IMR-90 (cell line): ENCODE measurements around the gene AP2B1. TPM values are rescaled to one million over a fixed set of nuclear protein-coding genes. Genes with fewer than 3 reads are reported as not detected.

Experiments
- ATAC-seq: fragments of 200-7000 bp; cut with Tn5 transposase; 2 replicates; pipeline ENCODE4 v1.9.1; 2020; ENCODE audit warnings: low read depth, mild to moderate bottlenecking, moderate library complexity
- BruUV-seq: library from RNA; stranded (reverse); fragments of 400-500 nt; replicated peaks from 2 replicates; lab custom pipeline; 2021; lab: Mats Ljungman, UMichigan
- CTCF ChIA-PET: fragments of 300-600 bp; formaldehyde crosslinking; extraction: SDS; loops from one replicate; lab custom pipeline; 2021; ENCODE audit warnings: antibody characterized with exemption; lab: Yijun Ruan, JAX
- POLR2A ChIA-PET: fragments of 300-600 bp; sonication (Branson Sonifier 250); formaldehyde crosslinking; loops from one replicate; lab custom pipeline; 2022; ENCODE audit warnings: antibody characterized with exemption; ENCODE audit not compliant: unreplicated experiment; lab: Charles Lee
- DNase-seq: peaks from one replicate; pipeline ENCODE4 v3.0.0; 2013
- H2AFZ ChIP-seq: replicated peaks from 2 replicates; pipeline ENCODE3; 2013; ENCODE audit warnings: low read length, mild to moderate bottlenecking; ENCODE audit not compliant: poor library complexity
- H2AK5ac ChIP-seq: 2 replicates; pipeline ENCODE4 v1.6.1; 2013; ENCODE audit warnings: low read depth, low read length, inconsistent platforms
- H2AK9ac ChIP-seq: replicated peaks from 2 replicates; pipeline ENCODE3; 2013; ENCODE audit warnings: mild to moderate bottlenecking, low read depth, low read length, moderate library complexity; ENCODE audit not compliant: poor library complexity
- H2BK120ac ChIP-seq: 2 replicates; pipeline ENCODE4 v1.6.1; 2013; ENCODE audit warnings: low read depth, low read length, inconsistent platforms
- H2BK15ac ChIP-seq: 3 replicates; pipeline ENCODE4 v1.6.1; 2013; ENCODE audit warnings: low read depth, low read length, inconsistent platforms
- H2BK20ac ChIP-seq: 2 replicates; pipeline ENCODE4 v1.6.1; 2013; ENCODE audit warnings: low read depth, mild to moderate bottlenecking, inconsistent platforms, low read length, moderate library complexity
- H2BK5ac ChIP-seq: 2 replicates; pipeline ENCODE4 v1.6.1; 2013; ENCODE audit warnings: mild to moderate bottlenecking, low read depth, low read length, inconsistent platforms; ENCODE audit not compliant: poor library complexity, severe bottlenecking
- H3K14ac ChIP-seq: replicated peaks from 2 replicates; pipeline ENCODE4 v1.6.1; 2013; ENCODE audit warnings: low read depth, low read length, inconsistent platforms
- H3K18ac ChIP-seq: 2 replicates; pipeline ENCODE4 v1.6.1; 2013; ENCODE audit warnings: low read depth, low read length, control low read depth
- H3K23ac ChIP-seq: 2 replicates; pipeline ENCODE4 v1.6.1; 2013; ENCODE audit warnings: low read depth, low read length, inconsistent platforms
- H3K27ac ChIP-seq: 2 replicates; pipeline ENCODE4 v1.5.1; 2013; ENCODE audit warnings: mild to moderate bottlenecking, control low read depth, low read length; ENCODE audit not compliant: insufficient read depth
- H3K27me3 ChIP-seq: 2 replicates; pipeline ENCODE4 v1.6.1; 2013; ENCODE audit warnings: low read length; ENCODE audit not compliant: control insufficient read depth, insufficient read depth
- H3K36me3 ChIP-seq: 2 replicates; pipeline ENCODE4 v1.6.1; 2013; ENCODE audit warnings: low read length, mixed read lengths; ENCODE audit not compliant: control insufficient read depth, insufficient read depth
- H3K4ac ChIP-seq: 2 replicates; pipeline ENCODE4 v1.6.1; 2013; ENCODE audit warnings: low read depth, low read length, inconsistent platforms
- H3K4me1 ChIP-seq: 2 replicates; pipeline ENCODE4 v1.6.1; 2013; ENCODE audit warnings: low read length, mixed read lengths; ENCODE audit not compliant: control insufficient read depth, insufficient read depth
- H3K4me2 ChIP-seq: 2 replicates; pipeline ENCODE4 v1.6.1; 2013; ENCODE audit warnings: low read depth, mild to moderate bottlenecking, control low read depth, low read length, moderate library complexity
- H3K4me3 ChIP-seq: 2 replicates; pipeline ENCODE4 v1.5.1; 2013; ENCODE audit warnings: low read depth, mild to moderate bottlenecking, control low read depth, low read length, moderate library complexity; ENCODE audit not compliant: insufficient read depth
- H3K56ac ChIP-seq: 2 replicates; pipeline ENCODE4 v1.6.1; 2013; ENCODE audit warnings: low read length, inconsistent platforms; ENCODE audit not compliant: insufficient read depth; ENCODE audit errors: extremely low read depth
- H3K79me1 ChIP-seq, 2 experiments: 2 replicates each; pipeline ENCODE4 v1.6.1; 2013; ENCODE audit warnings: low read length in 2 of 2, inconsistent platforms in 1 of 2, low read depth in 1 of 2
- H3K9ac ChIP-seq: 2 replicates; pipeline ENCODE4 v1.6.1; 2013; ENCODE audit warnings: low read depth, low read length, control low read depth
- H3K9me1 ChIP-seq: 2 replicates; pipeline ENCODE4 v1.6.1; 2013; ENCODE audit warnings: low read length, inconsistent platforms; ENCODE audit not compliant: insufficient read depth
- H3K9me3 ChIP-seq: 2 replicates; pipeline ENCODE4 v1.6.1; 2013; ENCODE audit warnings: low read length; ENCODE audit not compliant: control insufficient read depth, insufficient read depth
- H4K20me1 ChIP-seq: 2 replicates; pipeline ENCODE4 v1.6.1; 2013; ENCODE audit warnings: low read length, inconsistent platforms; ENCODE audit not compliant: insufficient read depth
- H4K5ac ChIP-seq: 2 replicates; pipeline ENCODE4 v1.6.1; 2013; ENCODE audit warnings: mild to moderate bottlenecking, low read depth, low read length, control low read depth
- H4K8ac ChIP-seq, 2 experiments: 2 replicates each; pipeline ENCODE4 v1.6.1; 2013; ENCODE audit warnings: low read depth in 2 of 2, low read length in 2 of 2, control low read depth in 1 of 2, inconsistent platforms in 1 of 2
- H4K91ac ChIP-seq: 2 replicates; pipeline ENCODE4 v1.6.1; 2013; ENCODE audit warnings: low read depth, low read length, inconsistent platforms; ENCODE audit not compliant: insufficient read depth
- CEBPB ChIP-seq: IDR thresholded peaks from 2 replicates; pipeline ENCODE4 v1.6.1; 2012; ENCODE audit warnings: low read depth, low read length, improper control_type of control experiment
- FOS ChIP-seq: fragments of 150-350 bp; IDR thresholded peaks from 2 replicates; pipeline ENCODE4 v1.6.1; 2016; ENCODE audit warnings: low read depth, low read length
- USF2 ChIP-seq: fragments of 150-350 bp; IDR thresholded peaks from 2 replicates; pipeline ENCODE4 v1.6.1; 2017; ENCODE audit warnings: mild to moderate bottlenecking, antibody characterized with exemption, low read length, low read depth
- WGBS, 2 experiments: methylation state at CpG; one replicate each; pipeline versions ENCODE4 v1.1.5 to v1.1.7; 2013; ENCODE audit warnings: missing lambda C conversion rate in 2 of 2; ENCODE audit not compliant: insufficient read length in 1 of 2; ENCODE audit errors: extremely low coverage in 2 of 2; 5-methylcytosine and 5-hydroxymethylcytosine counted together
- dilution Hi-C: fragments of 300-500 bp; cut with HindIII; formaldehyde crosslinking; loops from one replicate; pipeline ENCODE4 v1.14.3; 2018; ENCODE audit warnings: low sequenced_read_pairs; ENCODE audit not compliant: unreplicated experiment
- in situ Hi-C: fragments of 300-500 bp; cut with MboI; formaldehyde crosslinking; loops from 3 replicates; pipeline ENCODE4 v1.14.3; 2019; ENCODE audit warnings: low sequenced_read_pairs, inconsistent platforms, mixed read lengths
- intact Hi-C: fragments of 100-400 bp; cut with micrococcal nuclease; formaldehyde crosslinking; loops from 2 replicates; pipeline ENCODE4 v1.10.0; 2022
- polyA plus RNA-seq, 3 experiments: library from polyadenylated mRNA; depleted of rRNA; stranded (reverse); fragments of >200 nt; gene quantifications; 2 replicates each; pipeline ENCODE4 v1.2.3, GENCODE V29; 2012; ENCODE audit warnings: low replicate concordance in 1 of 3
- total RNA-seq: library from RNA; depleted of rRNA; stranded (reverse); fragments of >200 nt; gene quantifications from 2 replicates; pipeline ENCODE4 v1.2.3, GENCODE V29; 2012

The AP2B1 gene
- total and polyA plus RNA-seq, 2 of the 4 experiments (the other 2 are of a cell fraction) = 102 to 125 TPM

- H3K9me3 ChIP-seq = no peaks in the 10 kb centered on the region
- H3K4me2 ChIP-seq = no peak overlapping the region
- no peak overlapping the region for H3K4me3 ChIP-seq
- no peak overlapping the region for H2BK20ac ChIP-seq
- H3K79me1 ChIP-seq = no peaks in the 10 kb centered on the region
- DNase-seq (no peak), ATAC-seq (no peak)
- no peak overlapping the region for H2AK5ac ChIP-seq
- H3K14ac ChIP-seq = no peak overlapping the region
- dilution Hi-C loops = no loop called here
- no peak overlapping the region for H3K23ac ChIP-seq
- peak overlapping the region; percentile 26 for H2AK9ac ChIP-seq
- no peak overlapping the region for H3K27ac ChIP-seq
- H4K5ac ChIP-seq = no peak overlapping the region
- TF ChIP-seq USF2 = no peak
- no peak for TF ChIP-seq CEBPB
- no peak for TF ChIP-seq FOS
- H4K20me1 ChIP-seq = no peaks in the 10 kb centered on the region
- peaks cover 28% of the 10 kb centered on the region for H3K27me3 ChIP-seq
- H3K18ac ChIP-seq = no peak overlapping the region
- H3K4ac ChIP-seq = 0 out of 2 replicates have a peak overlapping the region, but pooled peaks have one; percentile 14
- POLR2A ChIA-PET = no interaction called here
- no TSS peak for BruUV-seq
- peaks cover 16% of the 10 kb centered on the region for H3K9me1 ChIP-seq
- in situ Hi-C loops = no loop called here
- no peak overlapping the region for H2BK15ac ChIP-seq
- CTCF ChIA-PET = interaction anchor here (1.1 to 2.1 kb wide), 2 partner anchors 11 to 34 kb away, joined by 5 to 7 read pairs; partner anchors contain the start of gene TAF15
- no peak overlapping the region for H3K56ac ChIP-seq
- no CpG with 5 or more reads among the region's 5 CpGs for WGBS, 2 experiments
- intact Hi-C loops = no loop called here
- H3K9ac ChIP-seq = no peak overlapping the region
- no peak overlapping the region for H2BK120ac ChIP-seq
- no peak overlapping the region for H2BK5ac ChIP-seq
- H4K91ac ChIP-seq = no peak overlapping the region
- no peak overlapping the region for H4K8ac ChIP-seq
- H2AFZ ChIP-seq = no peak overlapping the region
- no peaks in the 10 kb centered on the region for H3K36me3 ChIP-seq
- H3K4me1 ChIP-seq = peaks cover 26% of the 10 kb centered on the region
These were observed 187.9 kb downstream of the AP2B1 start for GRCh38 chr17:35775039-35775438.
